Measurements from ENCODE around the gene ASPG.
"Not testable (repeated sequence)": the region's sequence is repeated elsewhere in the genome, so short reads cannot be mapped to it uniquely, and the experiment has no call there.

ASPG gene

DNA sequence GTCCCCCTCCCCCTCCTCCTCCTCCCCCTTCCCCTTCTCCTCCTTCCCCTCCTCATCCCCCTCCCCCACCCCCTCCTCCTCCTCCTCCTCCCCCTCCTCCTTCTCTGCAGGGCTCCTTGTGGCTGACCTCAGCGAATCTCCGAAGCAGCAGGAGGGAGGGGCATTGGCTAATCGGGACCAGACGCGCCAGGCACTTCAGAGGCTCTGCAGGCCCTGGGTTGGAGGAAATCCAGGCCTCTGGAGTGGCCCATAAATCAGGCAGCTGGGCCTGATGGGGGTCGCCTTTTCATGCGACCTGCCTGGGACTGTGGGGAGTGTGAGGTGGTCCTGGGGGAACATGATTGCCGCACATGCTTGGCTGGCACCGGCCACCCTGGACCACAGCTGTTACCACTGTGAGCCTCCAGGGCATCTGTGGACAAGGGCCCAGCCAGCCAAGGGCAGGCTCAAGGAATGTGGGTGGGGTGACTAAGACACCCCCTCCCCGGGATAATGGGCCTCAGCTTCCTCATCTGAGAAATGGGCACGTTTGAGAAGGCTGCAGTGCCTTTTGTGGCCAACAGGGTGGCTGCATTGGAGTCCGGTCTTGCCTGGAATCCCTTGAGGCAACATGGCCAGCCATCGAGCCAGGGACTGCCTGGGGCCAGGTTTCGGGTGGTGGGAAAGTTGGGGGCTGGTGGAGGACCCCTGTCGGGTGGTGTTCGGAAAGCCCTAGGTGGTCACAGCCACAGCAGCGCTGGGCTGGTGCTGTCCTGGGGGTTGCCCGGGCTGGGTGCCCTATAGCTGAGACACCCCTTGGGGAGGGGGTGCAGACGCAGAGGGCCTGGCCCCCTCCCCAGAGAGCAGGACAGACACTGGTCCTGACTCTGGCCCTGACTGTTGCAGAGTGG lies 64.9 kb downstream of the ASPG start:
- DNase-seq, result no peak

DNA sequence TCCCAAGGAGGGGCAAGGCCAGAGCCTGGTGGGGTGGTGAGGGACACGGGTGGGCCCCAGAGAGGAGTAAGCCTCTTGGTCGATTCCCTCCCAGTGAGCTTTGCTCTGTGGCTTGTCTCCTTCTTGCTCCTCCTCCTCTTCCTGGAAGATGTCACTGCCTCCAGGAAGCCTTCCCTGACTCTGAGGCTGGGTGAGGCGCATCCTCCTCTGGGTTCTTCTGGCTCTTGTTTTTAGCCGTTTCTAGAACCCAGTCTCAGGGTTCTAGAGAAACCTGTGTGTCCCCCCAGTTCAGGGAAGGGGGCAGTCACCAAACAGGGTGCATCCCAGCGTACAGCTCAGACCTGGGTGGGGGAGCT lies 65.5 kb downstream of the ASPG start:
- no peak for DNase-seq

DNA sequence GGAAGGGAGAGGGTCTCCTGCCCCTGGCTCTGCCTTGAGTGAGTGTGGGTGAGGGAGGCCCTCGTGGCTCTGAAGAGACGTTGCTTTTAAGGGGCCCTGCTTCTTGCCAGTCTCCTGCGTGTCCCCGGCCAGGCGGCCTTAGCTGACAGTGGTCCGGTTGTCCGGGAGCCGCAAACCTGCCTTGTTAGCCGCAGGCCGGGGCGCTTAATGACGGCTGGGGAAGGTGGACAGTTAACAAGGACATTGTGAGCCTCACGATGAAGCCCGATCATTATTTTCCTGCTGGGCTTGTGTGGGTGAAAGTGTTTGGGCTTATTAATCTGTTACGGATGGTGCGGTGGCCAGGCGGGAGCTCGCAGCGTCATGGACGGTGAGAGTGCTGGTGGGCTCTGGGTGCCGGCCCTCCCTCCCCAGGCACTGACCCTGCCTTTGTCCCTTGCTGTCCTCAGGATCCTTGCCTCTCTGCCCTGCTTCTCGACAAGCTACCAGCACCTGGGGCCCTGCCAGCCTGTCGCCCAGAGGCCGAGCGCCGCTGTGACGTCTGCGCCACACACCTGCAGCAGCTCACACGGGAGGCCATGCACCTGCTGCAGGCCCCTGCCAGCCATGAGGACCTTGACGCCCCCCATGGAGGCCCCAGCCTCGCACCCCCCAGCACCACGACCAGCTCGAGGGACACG lies 66.2 kb downstream of the ASPG start:
- no peak for DNase-seq

DNA sequence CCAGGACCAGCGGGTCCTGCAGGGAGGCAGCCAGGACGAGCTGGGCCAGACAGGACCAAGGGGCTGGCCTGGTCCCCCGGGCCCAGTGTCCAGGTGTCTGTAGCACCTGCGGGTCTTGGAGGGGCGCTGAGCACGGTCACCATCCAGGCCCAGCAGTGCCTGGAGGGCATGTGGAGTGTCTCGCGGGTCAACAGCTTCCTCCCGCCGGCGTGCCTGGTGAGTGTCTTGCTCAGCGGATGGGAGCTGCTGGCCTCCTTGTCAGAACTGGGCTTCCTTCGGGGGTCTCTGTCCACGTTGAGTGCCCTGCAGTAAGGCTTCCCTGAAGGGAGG lies 66.7 kb downstream of the ASPG start:
- DNase-seq, result no peak

DNA sequence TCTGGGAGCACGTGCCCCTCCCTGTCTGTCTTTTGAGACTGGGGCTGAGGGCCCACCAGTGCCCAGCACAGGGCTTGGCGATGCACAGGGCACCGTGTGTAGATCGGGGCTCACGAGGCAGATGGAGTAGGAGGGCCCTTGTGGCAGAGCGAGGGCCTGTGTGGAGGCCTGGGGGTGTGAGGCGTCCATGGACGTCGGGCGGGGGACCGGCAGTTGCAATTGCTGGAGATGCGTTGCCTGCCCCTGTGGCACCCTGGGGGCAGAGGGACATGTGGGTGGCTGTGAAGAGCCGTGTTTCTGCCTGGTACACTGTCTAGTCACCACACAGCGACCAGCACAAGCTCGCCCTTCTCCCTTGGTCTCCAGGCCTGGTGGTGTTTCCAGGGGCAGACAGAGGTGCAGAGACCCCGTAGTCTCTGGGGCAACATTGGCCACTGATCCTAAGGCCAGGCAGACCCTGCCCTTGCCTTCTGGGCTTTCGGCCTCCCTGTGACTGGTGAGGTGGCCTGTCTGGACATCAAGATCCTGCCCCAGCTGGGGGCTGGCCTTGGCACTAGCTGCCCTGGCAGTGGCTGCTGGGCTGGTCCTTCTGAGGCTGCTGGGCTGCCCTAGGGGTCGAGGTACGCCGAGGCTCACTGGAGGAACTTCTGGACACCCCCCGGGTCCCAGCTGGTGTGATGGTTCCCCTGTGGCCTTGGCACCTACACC lies 67.3 kb downstream of the ASPG start:
- no peak for DNase-seq

DNA sequence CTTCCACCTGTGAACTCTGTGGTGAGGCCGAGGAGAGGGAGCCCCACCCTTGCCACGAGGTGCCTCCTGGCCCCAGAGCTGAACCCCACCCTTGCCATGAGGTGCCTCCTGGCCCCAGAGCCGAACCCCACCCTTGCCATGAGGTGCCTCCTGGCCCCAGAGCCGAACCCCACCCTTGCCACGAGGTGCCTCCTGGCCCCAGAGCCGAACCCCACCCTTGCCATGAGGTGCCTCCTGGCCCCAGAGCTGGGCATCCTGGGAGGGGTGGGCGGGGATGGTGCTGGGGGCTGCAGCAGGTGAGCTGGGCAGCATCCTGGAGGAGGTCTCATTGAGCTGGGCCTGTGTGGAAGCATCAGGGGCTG lies 67.9 kb downstream of the ASPG start:
- DNase-seq, result not testable (repeated sequence)

DNA sequence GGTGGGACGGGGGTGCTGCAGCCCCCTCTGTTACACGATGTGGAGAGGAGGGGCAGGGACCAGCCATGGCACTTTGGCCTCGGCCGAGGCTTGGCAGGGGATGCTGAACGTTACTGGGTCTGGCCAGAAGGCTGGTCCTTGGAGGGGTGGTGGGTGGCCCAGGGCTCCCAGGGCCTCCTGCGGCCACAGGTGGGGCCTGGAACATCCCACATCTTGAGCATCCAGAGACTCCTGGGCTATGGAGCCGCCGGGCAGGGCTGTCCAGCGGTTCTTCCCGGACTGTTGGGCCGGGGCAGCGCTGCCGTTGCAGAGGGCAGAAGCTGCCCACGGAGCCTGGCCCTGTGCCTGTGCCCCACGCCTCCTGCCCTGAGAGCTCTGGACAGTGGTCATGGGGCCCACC lies 68.7 kb downstream of the ASPG start:
- no peak for DNase-seq

DNA sequence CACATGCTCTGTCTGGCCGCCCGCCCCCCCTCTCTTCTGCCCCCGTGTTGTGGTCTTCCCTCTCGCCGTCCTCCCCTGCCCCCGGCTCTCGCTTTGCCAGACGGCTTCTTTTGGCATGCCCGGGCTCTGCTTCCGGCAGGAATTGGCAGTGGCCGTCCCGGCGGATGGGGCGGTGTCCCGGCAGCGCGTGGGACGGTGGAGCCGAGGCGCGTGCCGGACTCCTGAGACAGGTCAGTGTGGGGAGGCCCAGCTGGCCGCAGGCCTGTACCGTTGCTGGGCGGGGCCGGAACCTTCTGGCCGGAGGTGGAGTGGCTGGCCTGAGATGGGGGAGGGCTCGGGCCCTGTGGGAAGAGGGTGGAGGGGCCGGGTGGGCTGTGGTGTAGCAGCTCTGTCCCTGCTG lies 70.0 kb downstream of the ASPG start:
- DNase-seq, result no peak

DNA sequence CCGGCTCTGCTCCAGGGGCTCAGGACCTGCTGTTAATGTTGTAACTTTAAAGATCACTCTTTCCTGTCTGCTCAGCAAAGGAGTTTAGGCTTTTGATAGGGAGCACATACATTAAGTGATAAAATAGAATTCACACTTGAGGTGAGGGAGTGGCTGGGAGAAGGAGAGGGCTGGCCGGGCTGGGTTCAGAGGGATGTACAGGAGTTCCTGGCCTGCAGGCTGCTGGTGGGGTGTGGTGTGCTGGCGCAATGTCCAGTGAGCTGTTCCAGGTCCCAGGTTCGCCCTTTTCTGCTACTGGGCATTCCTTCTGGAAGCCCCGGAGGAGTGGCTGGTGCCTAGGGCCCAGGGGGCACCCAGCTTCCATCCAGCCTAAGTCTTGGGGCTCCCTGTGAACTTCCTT lies 70.6 kb downstream of the ASPG start:
- no peak for DNase-seq

DNA sequence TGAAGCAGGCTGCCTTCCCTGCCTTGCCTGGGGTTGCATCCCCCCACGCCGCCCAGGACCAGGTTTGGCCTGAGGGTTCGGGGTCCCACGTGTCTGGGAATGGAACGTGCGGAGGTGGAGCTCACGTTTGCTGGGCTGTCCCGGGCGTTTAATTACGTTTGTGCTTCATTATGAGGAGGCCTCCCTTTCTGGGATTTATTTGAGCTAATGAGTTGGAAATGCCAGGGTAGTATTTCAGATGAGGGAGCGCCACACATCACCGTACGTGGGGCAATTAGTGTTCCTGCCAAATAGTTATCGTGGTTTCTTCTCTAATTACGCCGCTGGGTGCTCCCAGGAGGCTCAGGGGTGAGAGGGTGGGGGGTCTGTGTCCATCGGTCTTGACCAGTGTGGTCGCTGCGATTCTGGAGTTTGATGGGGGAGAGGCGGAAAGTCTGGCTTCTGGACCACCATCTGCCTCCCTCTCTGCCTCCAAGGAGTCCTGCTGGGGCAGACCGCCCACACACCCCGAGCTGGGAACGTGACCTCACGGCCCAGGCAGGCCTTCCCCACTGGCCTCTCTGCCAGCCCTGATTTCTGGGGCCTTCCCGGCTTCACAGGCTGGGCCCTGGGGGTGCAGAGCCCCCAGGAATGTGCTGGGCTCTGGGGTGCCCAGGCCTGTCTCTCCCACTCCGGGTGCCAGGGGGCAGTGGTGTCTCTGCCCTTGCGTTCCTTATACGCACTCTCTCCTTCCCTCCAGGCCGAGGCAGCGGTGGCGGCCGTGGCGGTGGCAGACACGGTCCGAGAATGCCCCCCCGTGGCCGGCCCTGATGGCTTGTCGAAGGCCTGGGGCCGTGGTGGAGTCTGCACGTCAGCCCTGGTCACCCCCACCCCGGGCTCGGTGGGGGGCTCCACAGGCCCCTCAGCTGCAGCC lies 71.8 kb downstream of the ASPG start:
- DNase-seq, result no peak

DNA sequence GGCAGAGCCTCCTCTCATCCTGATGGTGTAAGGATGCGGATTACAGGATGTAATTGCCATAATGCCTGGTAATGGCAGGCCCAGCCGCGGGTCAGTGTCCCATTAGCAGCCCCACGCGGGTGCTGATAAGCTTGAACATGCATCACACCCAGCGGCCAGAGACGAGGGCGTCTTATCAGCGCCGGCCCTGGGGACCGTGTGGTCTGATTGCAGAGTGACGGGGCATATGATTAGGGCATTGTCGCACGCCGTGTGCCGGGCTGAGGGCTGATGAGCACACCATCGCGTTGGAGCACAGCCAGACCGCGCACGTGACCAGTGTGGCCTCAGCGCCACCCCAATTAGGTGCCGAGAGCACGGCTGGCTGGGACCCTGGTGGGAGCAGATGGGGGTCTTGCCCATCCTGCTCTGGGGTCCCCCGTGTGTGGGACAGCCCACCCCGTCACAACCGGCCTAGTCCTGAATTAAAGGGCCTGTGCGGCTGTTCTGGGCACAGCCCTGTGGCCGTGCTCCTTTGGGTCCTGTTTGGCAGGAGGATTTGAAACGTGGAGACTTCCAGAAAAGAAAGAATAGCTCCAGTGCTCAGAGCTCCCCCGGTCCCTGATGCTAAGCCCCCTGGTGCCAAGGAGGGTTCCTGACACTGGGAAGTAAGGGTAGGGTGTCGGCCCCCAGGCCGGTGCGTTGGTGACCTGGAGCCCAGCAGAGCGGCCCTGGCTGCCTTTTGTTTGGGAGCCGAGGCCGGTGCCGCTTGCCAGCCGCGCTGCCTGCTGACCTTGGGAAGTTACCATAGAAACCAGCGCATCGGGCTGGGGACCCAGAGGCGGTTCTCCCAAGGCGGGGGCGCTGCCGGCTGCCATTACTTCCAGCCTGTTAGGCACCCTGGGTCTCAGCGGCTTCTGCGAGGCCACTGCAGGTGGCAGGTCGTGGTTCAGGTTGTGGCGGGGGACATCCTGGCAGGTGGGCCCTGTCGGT lies 73.6 kb downstream of the ASPG start:
- DNase-seq, result no peak

DNA sequence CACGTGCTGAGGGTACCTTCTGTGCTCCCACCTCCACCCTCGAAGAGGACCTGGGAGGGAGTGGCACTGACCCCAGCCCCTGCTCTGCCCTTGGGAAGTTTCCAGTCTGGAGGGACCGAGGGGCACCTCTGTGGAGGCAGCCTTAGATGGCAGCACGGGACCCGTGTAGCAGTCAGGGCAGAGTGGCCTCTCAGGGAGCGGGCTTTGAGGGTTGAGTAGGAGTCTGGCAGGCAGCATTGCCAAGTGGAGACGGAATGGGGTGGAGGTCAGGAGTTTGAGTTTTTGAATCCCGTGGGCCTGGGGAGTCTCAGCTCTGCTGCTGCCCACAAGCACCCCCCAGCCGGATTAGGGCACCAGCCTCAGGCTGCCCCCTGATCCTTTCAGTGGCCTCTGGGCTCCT lies 74.5 kb downstream of the ASPG start:
- no peak for DNase-seq

DNA sequence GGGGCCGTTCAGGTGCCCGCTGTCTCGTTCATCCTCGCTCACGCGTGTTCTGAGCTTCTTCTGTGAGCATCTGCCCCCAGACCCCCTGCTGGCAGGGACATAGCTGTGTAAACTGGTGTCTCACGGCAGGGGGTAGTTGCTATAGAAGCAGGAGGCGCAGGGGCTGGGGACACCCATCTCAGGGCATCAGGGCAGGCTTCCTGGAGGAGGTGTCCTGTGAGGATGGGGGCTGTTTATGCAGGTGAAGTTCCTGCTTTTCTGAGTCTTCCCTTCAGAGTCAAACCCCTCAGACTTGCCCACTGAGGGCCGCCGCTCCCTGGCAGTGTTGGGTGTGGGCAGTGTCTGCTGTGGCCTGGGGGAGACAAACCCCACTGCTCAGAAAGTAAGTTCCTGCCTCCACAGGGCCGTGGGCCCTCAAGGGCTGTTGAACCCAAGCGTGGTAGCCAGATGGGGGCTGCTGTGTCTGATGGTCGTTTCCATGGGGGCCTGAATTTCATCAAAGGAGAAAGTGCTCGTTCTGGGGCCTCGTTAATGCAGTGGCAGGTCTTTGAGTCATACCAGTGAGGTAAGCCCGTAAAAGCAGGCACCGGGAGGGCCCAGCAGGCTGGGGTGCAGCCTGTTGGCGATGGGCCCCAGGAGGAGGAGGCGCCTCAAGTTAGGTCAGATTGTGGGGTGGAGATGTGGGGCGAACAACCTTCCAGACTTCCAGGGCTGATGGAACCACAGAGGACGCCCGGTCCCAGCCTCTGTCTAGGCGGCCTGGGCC lies 76.3 kb downstream of the ASPG start:
- DNase-seq, result no peak

DNA sequence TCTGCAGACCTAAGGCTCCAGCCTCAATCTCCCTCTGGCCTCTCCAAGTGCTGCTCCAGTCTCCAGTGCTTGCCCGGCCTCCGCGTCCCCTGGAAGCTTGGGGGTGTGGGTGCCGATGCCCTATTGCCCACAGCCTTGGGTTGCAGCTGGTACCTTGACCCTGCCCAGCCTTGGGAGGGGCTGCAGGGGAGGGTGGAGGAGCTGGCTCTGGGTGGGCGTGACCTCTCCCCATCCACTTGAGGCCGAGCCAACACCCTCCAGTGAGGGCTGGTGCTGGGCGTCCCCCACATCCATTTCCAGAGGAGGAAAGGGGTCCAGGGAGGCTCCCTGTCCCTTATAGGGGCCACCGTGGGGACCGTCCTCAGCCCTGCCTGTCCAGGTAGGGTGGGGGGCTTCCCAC lies 77.0 kb downstream of the ASPG start:
- no peak for DNase-seq

DNA sequence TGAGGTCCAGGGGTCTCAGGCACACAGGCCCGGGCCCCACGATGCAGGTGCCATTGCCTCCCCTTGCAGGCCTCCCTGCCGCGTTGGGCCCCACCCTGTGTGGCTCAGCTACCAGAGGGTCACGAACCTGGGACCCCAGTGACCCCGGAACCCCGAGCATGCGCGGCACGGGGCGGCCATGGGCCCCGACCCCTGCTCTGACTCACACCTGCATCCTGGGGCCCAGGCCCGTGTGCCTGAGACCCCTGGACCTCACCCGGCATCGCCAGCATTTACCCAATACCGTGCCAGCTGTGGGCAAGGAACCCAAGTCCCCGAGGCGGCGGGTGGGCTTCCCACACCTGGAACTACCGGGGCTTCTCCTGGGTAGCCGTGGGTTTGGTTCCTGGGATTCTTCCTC lies 78.0 kb downstream of the ASPG start:
- DNase-seq, result no peak

DNA sequence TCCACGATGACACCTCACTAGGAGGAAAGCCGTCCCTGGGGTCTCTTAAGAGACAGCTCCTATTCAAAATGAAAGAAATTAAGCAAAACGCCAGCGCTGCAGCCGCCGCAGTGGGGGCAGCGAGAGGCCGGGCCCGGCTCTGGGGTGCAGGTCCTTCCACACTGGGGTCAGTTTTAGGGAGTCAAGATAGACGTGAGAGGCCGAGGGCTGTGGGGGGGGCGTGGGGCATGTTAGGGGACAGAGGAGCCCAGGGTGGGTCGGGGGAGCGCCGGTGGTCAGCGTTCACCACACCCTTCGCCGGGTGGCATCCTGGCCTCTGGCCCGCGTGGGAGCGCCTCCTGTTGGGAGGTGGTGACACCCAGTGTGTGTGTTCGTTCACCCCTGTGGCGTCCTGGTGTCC lies 78.5 kb downstream of the ASPG start:
- DNase-seq, result no peak

DNA sequence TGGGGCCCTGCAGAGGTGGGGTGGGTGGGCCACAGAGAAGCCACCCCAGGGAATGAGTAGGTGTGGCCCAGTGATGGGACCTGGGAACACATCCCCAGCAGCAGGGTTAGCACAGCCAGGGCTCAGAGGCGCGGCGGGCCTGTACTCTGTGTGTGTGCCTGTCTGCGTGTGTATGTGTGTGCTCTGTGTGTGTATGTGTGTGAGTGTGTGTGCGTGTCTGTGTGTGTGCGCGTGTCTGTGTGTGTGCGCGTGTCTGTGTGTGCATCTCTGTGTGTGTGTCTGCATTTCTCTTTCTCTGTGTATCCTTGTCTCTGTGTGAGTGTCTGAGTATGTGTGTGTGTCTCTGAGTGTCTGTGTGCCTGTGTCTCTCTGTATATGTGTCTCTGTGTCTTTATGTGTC lies 79.0 kb downstream of the ASPG start:
- DNase-seq, result no peak

Measured in activated CD4-positive, alpha-beta T cell treated with anti-CD3 and anti-CD28 coated beads for 4 hours (primary cell).